NCI-H2029 treated with DMSO at 0.1 percent for 48 hours (cell line): Measurements from ENCODE around the gene CDK12.

Experiments
- DNase-seq: peaks from one replicate; lab custom pipeline; 2025; lab: John Stamatoyannopoulos, UW

The CDK12 gene

GRCh38 chr17:39582658-39583057, 121.4 kb downstream of the CDK12 start:
- no peak for DNase-seq
